ENCODE measurements around the gene NMNAT2.

Gene NMNAT2

GRCh38 chr1:183236158-183236725 lies 181.9 kb downstream of the NMNAT2 start:
- DNase-seq (ENCODE audit: low read depth), result no peak

GRCh38 chr1:183235503-183235902 lies 182.7 kb downstream of the NMNAT2 start:
- no peak for DNase-seq (ENCODE audit: low read depth)

GRCh38 chr1:183234660-183235476 lies 183.3 kb downstream of the NMNAT2 start:
- no peak for DNase-seq (ENCODE audit: low read depth)

- DNase-seq (ENCODE audit: low read depth), result no peak
Observed at GRCh38 chr1:183233113-183233512, 185.1 kb downstream of the NMNAT2 start.

- no peak for DNase-seq (ENCODE audit: low read depth)
Observed at GRCh38 chr1:183231545-183231944, 186.6 kb downstream of the NMNAT2 start.

GRCh38 chr1:183230413-183230812 lies 187.8 kb downstream of the NMNAT2 start:
- DNase-seq (ENCODE audit: low read depth), result no peak

GRCh38 chr1:183228347-183229220 lies 189.6 kb downstream of the NMNAT2 start:
- DNase-seq (ENCODE audit: low read depth), result no peak

GRCh38 chr1:183227422-183228346 lies 190.5 kb downstream of the NMNAT2 start:
- no peak for DNase-seq (ENCODE audit: low read depth)

GRCh38 chr1:183226963-183227362 lies 191.2 kb downstream of the NMNAT2 start:
- no peak for DNase-seq (ENCODE audit: low read depth)

GRCh38 chr1:183226361-183226760 lies 191.8 kb downstream of the NMNAT2 start:
- no peak for DNase-seq (ENCODE audit: low read depth)

GRCh38 chr1:183223467-183223866 lies 194.7 kb downstream of the NMNAT2 start:
- no peak for DNase-seq (ENCODE audit: low read depth)

- no peak for DNase-seq (ENCODE audit: low read depth)
Observed at GRCh38 chr1:183222909-183223308, 195.3 kb downstream of the NMNAT2 start.

GRCh38 chr1:183219616-183220009 lies 198.6 kb downstream of the NMNAT2 start:
- DNase-seq (ENCODE audit: low read depth), result no peak

- peak; percentile 28 for DNase-seq (ENCODE audit: low read depth)
Observed at GRCh38 chr1:183218971-183219615, 199.1 kb downstream of the NMNAT2 start.

- DNase-seq (ENCODE audit: low read depth), result no peak
Observed at GRCh38 chr1:183218027-183218618, 200.1 kb downstream of the NMNAT2 start.

- DNase-seq (ENCODE audit: low read depth), result no peak
Observed at GRCh38 chr1:183215936-183216335, 202.2 kb downstream of the NMNAT2 start.

- DNase-seq (ENCODE audit: low read depth), result no peak
Observed at GRCh38 chr1:183215076-183215720, 203.0 kb downstream of the NMNAT2 start.

- DNase-seq (ENCODE audit: low read depth), result no peak
Observed at GRCh38 chr1:183214021-183214970, 203.9 kb downstream of the NMNAT2 start.

- DNase-seq (ENCODE audit: low read depth), result no peak
Observed at GRCh38 chr1:183212870-183213269, 205.3 kb downstream of the NMNAT2 start.

Data from T follicular helper cell (primary cell).